Retinal pigment epithelial cell (primary cell): Measurements from ENCODE around the gene GTF3C2.

Source experiments
- DNase-seq: peaks from one replicate; pipeline ENCODE4 v3.0.0-alpha.2; 2010; ENCODE audit warnings: low read depth
- H3K4me3 ChIP-seq: 2 replicates; pipeline ENCODE4 v1.5.1; 2011; ENCODE audit warnings: mild to moderate bottlenecking, low read length, control low read depth, moderate library complexity
- CTCF ChIP-seq: conservative IDR thresholded peaks from 2 replicates; pipeline ENCODE4 v1.5.1; 2011; ENCODE audit warnings: low read depth, low read length, control low read depth, inconsistent platforms

GTF3C2 gene

GRCh38 chr2:27316655-27317412 lies 39.7 kb downstream of the GTF3C2 start:
- H3K4me3 ChIP-seq = no peak overlapping the region
- no peak for TF ChIP-seq CTCF
- no peak for DNase-seq

GRCh38 chr2:27315122-27315521 lies 41.4 kb downstream of the GTF3C2 start:
- DNase-seq = no peak
- no peak overlapping the region for H3K4me3 ChIP-seq
- TF ChIP-seq CTCF = no peak

GRCh38 chr2:27314709-27315108 lies 41.9 kb downstream of the GTF3C2 start:
- DNase-seq = no peak
- H3K4me3 ChIP-seq = no peak overlapping the region
- no peak for TF ChIP-seq CTCF

- no peak overlapping the region for H3K4me3 ChIP-seq
- no peak for DNase-seq
- no peak for TF ChIP-seq CTCF
Measured at GRCh38 chr2:27313882-27314645, 42.5 kb downstream of the GTF3C2 start.

- no peak overlapping the region for H3K4me3 ChIP-seq
- DNase-seq = no peak
- TF ChIP-seq CTCF = no peak
Measured at GRCh38 chr2:27312152-27312551, 44.4 kb downstream of the GTF3C2 start.

- DNase-seq = no peak
- H3K4me3 ChIP-seq = no peak overlapping the region
- no peak for TF ChIP-seq CTCF
Measured at GRCh38 chr2:27309651-27310050, 46.9 kb downstream of the GTF3C2 start.
